Peyer's patch (tissue), 4 donors: Measurements from ENCODE around the gene RELN. TPM values are rescaled to one million over a fixed set of nuclear protein-coding genes. Genes with fewer than 3 reads are reported as not detected.
"Not testable (repeated sequence)": the region's sequence is repeated elsewhere in the genome, so short reads cannot be mapped to it uniquely, and the experiment has no call there.

Experiments
- DNase-seq, 3 donors: peaks; one replicate each; pipeline ENCODE4 v3.0.0-alpha.2; 2017 to 2019
- H3K27ac ChIP-seq, 4 donors: fragments of 200-600 bp; sonication (generic); one replicate each; pipeline ENCODE4 v1.5.1; 2016 to 2019
- H3K27me3 ChIP-seq, 2 donors: fragments of 200-600 bp; sonication (generic); one replicate each; pipeline ENCODE4 v1.5.1; 2019
- H3K36me3 ChIP-seq, 3 donors: fragments of 200-600 bp; sonication (generic); one replicate each; pipeline ENCODE4 v1.5.1; 2016 to 2019
- H3K4me1 ChIP-seq, 4 donors: fragments of 200-600 bp; sonication (generic); one replicate each; pipeline ENCODE4 v1.5.1; 2016 to 2019
- H3K4me3 ChIP-seq, 4 donors: fragments of 200-600 bp; sonication (generic); 1 replicate in 3 of 4; 2 replicates in 1 of 4; pipeline ENCODE4 v1.5.1; 2016 to 2019; ENCODE audit warnings: mild to moderate bottlenecking in 1 of 4
- H3K9me3 ChIP-seq, 4 donors: fragments of 200-600 bp; sonication (generic); one replicate each; pipeline ENCODE4 v1.5.1; 2016 to 2019; ENCODE audit warnings: mild to moderate bottlenecking in 1 of 4
- POLR2A ChIP-seq, 2 donors: fragments of 450-650 bp; IDR thresholded peaks; one replicate each; pipeline ENCODE4 v1.5.1; 2017; ENCODE audit warnings: antibody characterized with exemption in 2 of 2, mild to moderate bottlenecking in 2 of 2, moderate library complexity in 2 of 2
- total RNA-seq, 4 donors: library from RNA; depleted of rRNA; stranded (reverse); fragments of >200 nt; gene quantifications; one replicate each; pipeline ENCODE4 v1.1.0, GENCODE V29; 2016
- TF ChIP-seq, protein P1 (sequence below), 6 experiments: fragments of 450-650 bp in 4 of 6; fragments of 200-600 bp in 2 of 6; sonication (generic) in 1 of 6; IDR thresholded peaks; one replicate each; pipeline ENCODE4 v1.5.1; 2017 to 2019; ENCODE audit warnings: antibody characterized with exemption in 6 of 6, mild to moderate bottlenecking in 3 of 6, moderate library complexity in 1 of 6

The RELN gene
- total RNA-seq, 4 donors from 2014 or later: 1.7 to 3.9 (median 3.2) TPM

DNA sequence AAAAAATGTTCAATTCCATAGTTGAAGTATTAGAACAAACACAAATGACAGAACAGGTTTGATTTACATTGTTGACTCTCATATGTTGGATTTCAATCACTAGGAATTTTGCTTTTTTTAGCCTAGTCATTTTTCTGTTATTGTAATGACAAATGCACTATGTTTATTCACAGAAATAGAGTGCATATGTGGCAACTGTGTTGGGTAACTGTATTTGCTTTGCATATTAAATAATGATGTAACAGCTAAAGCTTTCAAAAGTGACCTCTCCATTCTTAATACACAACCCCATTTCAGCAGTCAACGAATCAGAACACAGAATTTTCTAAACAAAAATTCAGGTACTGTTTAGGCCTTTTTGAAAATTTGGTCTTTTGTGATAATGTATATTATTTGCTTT lies 489.5 kb downstream of the RELN start:
- Histone ChIP-seq H3K36me3 (no peaks in the 10 kb centered on the region), H3K4me3 (no peak overlapping the region), H3K27me3 (no peaks in the 10 kb centered on the region), H3K9me3 (no peaks in the 10 kb centered on the region), H3K4me1 (no peaks in the 10 kb centered on the region), H3K27ac (no peak overlapping the region)
- no peak for TF ChIP-seq POLR2A (IDR thresholded peaks at IDR 0.05)
- TF ChIP-seq, protein P1, sequence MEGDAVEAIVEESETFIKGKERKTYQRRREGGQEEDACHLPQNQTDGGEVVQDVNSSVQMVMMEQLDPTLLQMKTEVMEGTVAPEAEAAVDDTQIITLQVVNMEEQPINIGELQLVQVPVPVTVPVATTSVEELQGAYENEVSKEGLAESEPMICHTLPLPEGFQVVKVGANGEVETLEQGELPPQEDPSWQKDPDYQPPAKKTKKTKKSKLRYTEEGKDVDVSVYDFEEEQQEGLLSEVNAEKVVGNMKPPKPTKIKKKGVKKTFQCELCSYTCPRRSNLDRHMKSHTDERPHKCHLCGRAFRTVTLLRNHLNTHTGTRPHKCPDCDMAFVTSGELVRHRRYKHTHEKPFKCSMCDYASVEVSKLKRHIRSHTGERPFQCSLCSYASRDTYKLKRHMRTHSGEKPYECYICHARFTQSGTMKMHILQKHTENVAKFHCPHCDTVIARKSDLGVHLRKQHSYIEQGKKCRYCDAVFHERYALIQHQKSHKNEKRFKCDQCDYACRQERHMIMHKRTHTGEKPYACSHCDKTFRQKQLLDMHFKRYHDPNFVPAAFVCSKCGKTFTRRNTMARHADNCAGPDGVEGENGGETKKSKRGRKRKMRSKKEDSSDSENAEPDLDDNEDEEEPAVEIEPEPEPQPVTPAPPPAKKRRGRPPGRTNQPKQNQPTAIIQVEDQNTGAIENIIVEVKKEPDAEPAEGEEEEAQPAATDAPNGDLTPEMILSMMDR (IDR thresholded peaks at IDR 0.05): no peak
- DNase-seq: no peak

GRCh38 chr7:103487419-103487818 lies 502.0 kb downstream of the RELN start:
- H3K4me3 ChIP-seq: no peak overlapping the region
- no peaks in the 10 kb centered on the region for H3K36me3 ChIP-seq
- no peaks in the 10 kb centered on the region for H3K9me3 ChIP-seq
- no peaks in the 10 kb centered on the region for H3K27me3 ChIP-seq
- no peaks in the 10 kb centered on the region for H3K4me1 ChIP-seq
- TF ChIP-seq, protein P1 (IDR thresholded peaks at IDR 0.05): no peak
- TF ChIP-seq POLR2A (IDR thresholded peaks at IDR 0.05): no peak
- H3K27ac ChIP-seq: no peak overlapping the region
- DNase-seq: no peak

DNA sequence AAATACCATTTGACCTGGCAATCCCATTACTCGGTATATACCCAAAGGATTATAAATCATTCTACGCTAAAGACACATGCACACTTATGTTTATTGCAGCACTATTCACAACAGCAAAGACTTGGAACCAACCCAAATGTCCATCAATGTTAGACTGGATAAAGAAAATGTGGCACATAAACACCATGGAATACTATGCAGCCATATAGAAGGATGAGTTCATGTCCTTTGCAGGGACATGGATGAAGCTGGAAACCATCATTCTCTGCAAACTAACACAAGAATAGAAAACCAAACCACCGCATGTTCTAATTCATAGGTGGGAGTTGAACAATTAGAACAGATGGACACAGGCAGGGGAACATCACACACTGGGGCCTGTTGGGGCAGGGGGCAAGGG lies 502.6 kb downstream of the RELN start:
- not testable (repeated sequence) for H3K27me3 ChIP-seq, DNase-seq, H3K36me3 ChIP-seq, H3K27ac ChIP-seq, H3K4me1 ChIP-seq, H3K4me3 ChIP-seq, H3K9me3 ChIP-seq

- Histone ChIP-seq H3K27ac (no peak overlapping the region), H3K4me3 (no peak overlapping the region), H3K9me3 (no peaks in the 10 kb centered on the region), H3K27me3 (no peaks in the 10 kb centered on the region), H3K36me3 (no peaks in the 10 kb centered on the region), H3K4me1 (no peaks in the 10 kb centered on the region)
- TF ChIP-seq, protein P1 (IDR thresholded peaks at IDR 0.05): no peak
- no peak for TF ChIP-seq POLR2A (IDR thresholded peaks at IDR 0.05)
- no peak for DNase-seq
These were observed 508.7 kb downstream of the RELN start for GRCh38 chr7:103480771-103481170.

GRCh38 chr7:103474956-103475355 lies 514.5 kb downstream of the RELN start:
- no peak for TF ChIP-seq POLR2A (IDR thresholded peaks at IDR 0.05)
- TF ChIP-seq, protein P1 (IDR thresholded peaks at IDR 0.05): no peak
- Histone ChIP-seq H3K4me1 (no peaks in the 10 kb centered on the region), H3K27me3 (no peaks in the 10 kb centered on the region), H3K9me3 (no peaks in the 10 kb centered on the region), H3K36me3 (no peaks in the 10 kb centered on the region), H3K4me3 (no peak overlapping the region), H3K27ac (no peak overlapping the region)
- DNase-seq: no peak

- H3K27ac ChIP-seq: no peak overlapping the region
- no peak for DNase-seq
- H3K4me3 ChIP-seq: no peak overlapping the region
- H3K27me3 ChIP-seq: no peaks in the 10 kb centered on the region
- no peaks in the 10 kb centered on the region for H3K4me1 ChIP-seq
- H3K36me3 ChIP-seq: no peaks in the 10 kb centered on the region
- no peaks in the 10 kb centered on the region for H3K9me3 ChIP-seq
- TF ChIP-seq, protein P1 (IDR thresholded peaks at IDR 0.05): no peak
- no peak for TF ChIP-seq POLR2A (IDR thresholded peaks at IDR 0.05)
These were observed 520.1 kb downstream of the RELN start for GRCh38 chr7:103469095-103469948.
